ENCODE measurements around the gene NEURL1. TPM values are rescaled to one million over a fixed set of nuclear protein-coding genes. Genes with fewer than 3 reads are reported as not detected.

The NEURL1 gene
- total and polyA plus RNA-seq, 2 donors (not counting 3 experiments of a cell fraction or from before 2014, with no cell fraction given), result 0.06 to 0.22 TPM

DNA sequence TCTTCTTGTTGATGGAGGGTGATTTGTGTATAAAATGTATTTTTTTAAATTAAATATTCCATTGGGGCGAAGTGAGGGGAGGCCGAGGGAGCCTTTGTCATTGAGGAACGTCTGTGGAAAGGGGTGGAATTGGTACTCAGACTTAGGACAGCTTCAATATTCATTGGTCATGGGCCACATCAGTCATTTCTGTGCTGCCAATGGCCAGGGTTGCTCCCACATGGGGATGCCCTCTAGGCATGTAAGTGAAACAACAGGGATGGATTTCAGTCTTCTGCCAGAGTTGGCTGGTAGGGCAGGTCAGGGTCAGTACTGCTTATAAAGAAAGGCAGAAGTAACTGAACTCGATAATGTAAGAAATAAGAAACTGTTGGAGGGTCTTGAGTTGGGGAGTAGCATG, 47.2 kb downstream of the NEURL1 start:
- Histone ChIP-seq H2AFZ (ENCODE audit: low read depth, low read length) (no peak overlapping the region), H3K9ac (replicated peaks; ENCODE audit: extremely low read depth, insufficient read depth, low read length) (no peak overlapping the region), H3K4me2 (ENCODE audit: insufficient read depth, low read length) (no peak overlapping the region), H3K4me1 (ENCODE audit: control insufficient read depth, extremely low read depth, insufficient read depth, low read length) (peaks cover 4% of the 10 kb centered on the region), H3K9me3 (replicated peaks; ENCODE audit: control insufficient read depth, insufficient read depth, low read length) (no peaks in the 10 kb centered on the region), H3K36me3 (ENCODE audit: control insufficient read depth in 2 of 2, extremely low read depth in 1 of 2, insufficient read depth in 2 of 2, low read length in 2 of 2) (no peaks in the 10 kb centered on the region), H3K27me3 (ENCODE audit: control insufficient read depth in 2 of 2, insufficient read depth in 2 of 2, low read length in 2 of 2) (peaks cover 5 to 9% of the 10 kb centered on the region in 2 experiments), H3K9me1 (replicated peaks; ENCODE audit: control insufficient read depth, extremely low read depth, insufficient read depth, low read length) (no peaks in the 10 kb centered on the region), H3K4me3 (replicated peaks in 1 of 3; ENCODE audit: insufficient read depth in 1 of 3, low read depth in 1 of 3, low read length in 3 of 3) (no peak overlapping the region), H4K20me1 (replicated peaks; ENCODE audit: control insufficient read depth, extremely low read depth, insufficient read depth, low read length) (no peaks in the 10 kb centered on the region), H3K79me2 (ENCODE audit: control insufficient read depth, insufficient read depth, low read length) (no peaks in the 10 kb centered on the region), H3K27ac (ENCODE audit: insufficient read depth, low read depth, low read length) (no peak overlapping the region)
- ChIA-PET POLR2A (no interaction called here), CTCF (interaction anchor here (2.2 kb wide), 1 partner anchor 24 kb away, joined by 10 read pairs; no protein-coding TSS in a partner anchor)
- DNase-seq (ENCODE audit: low read depth, low spot score) (no peak), FAIRE-seq (no peak)
- no peak for TF ChIP-seq JUN (IDR thresholded peaks at IDR 0.05; ENCODE audit: borderline replicate concordance, insufficient read depth, insufficient read length, low read depth)
- TF ChIP-seq EZH2 (IDR thresholded peaks at IDR 0.05; ENCODE audit: borderline replicate concordance, low read depth, low read length, severe bottlenecking), result no peak
- dilution Hi-C loops (cut with MboI; ENCODE audit: extremely low pct_ligation_motif_present, low sequenced_read_pairs), result no loop called here
- intact Hi-C loops (cut with micrococcal nuclease), result no loop called here
- BruUV-seq (replicated peaks), result no TSS peak

DNA sequence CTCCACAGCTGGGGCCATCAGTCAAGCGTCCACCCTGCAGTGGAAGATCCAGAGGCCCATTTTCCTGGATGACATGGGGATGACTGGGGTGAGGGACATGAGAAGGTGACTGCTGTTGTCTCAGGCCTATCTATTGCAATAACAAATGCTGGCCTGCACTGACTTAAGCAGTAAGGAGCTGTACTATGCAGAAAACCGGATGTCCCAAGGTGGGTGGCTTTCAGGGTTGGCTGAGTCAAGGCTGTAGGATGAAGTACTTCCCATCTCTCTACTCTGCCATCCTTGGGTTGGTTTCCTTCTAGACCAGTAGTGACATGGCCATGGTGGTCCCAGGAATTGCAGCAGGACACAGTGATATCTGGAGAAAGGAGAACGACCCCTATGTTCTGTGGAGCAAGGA, 48.1 kb downstream of the NEURL1 start:
- Histone ChIP-seq H3K27ac (ENCODE audit: insufficient read depth, low read depth, low read length) (no peak overlapping the region), H3K9me3 (replicated peaks; ENCODE audit: control insufficient read depth, insufficient read depth, low read length) (no peaks in the 10 kb centered on the region), H3K36me3 (ENCODE audit: control insufficient read depth in 2 of 2, extremely low read depth in 1 of 2, insufficient read depth in 2 of 2, low read length in 2 of 2) (no peaks in the 10 kb centered on the region), H3K27me3 (ENCODE audit: control insufficient read depth in 2 of 2, insufficient read depth in 2 of 2, low read length in 2 of 2) (peaks cover 5 to 7% of the 10 kb centered on the region in 2 experiments), H3K4me1 (ENCODE audit: control insufficient read depth, extremely low read depth, insufficient read depth, low read length) (peaks cover 4% of the 10 kb centered on the region), H3K9ac (replicated peaks; ENCODE audit: extremely low read depth, insufficient read depth, low read length) (no peak overlapping the region), H3K4me3 (replicated peaks in 1 of 3; ENCODE audit: insufficient read depth in 1 of 3, low read depth in 1 of 3, low read length in 3 of 3) (no peak overlapping the region), H4K20me1 (replicated peaks; ENCODE audit: control insufficient read depth, extremely low read depth, insufficient read depth, low read length) (no peaks in the 10 kb centered on the region), H2AFZ (ENCODE audit: low read depth, low read length) (no peak overlapping the region), H3K4me2 (ENCODE audit: insufficient read depth, low read length) (no peak overlapping the region), H3K79me2 (ENCODE audit: control insufficient read depth, insufficient read depth, low read length) (no peaks in the 10 kb centered on the region), H3K9me1 (replicated peaks; ENCODE audit: control insufficient read depth, extremely low read depth, insufficient read depth, low read length) (no peaks in the 10 kb centered on the region)
- dilution Hi-C loops (cut with MboI; ENCODE audit: extremely low pct_ligation_motif_present, low sequenced_read_pairs), result no loop called here
- DNase-seq (ENCODE audit: low read depth, low spot score), result no peak
- FAIRE-seq, result no peak
- BruUV-seq (replicated peaks), result no TSS peak
- intact Hi-C loops (cut with micrococcal nuclease), result loop anchor here (1.0 to 2.0 kb wide), 2 partner anchors 55 to 125 kb away; no protein-coding TSS in a partner anchor
- ChIA-PET POLR2A (no interaction called here), CTCF (interaction anchor here (1.0 to 1.9 kb wide), 5 partner anchors 23 to 76 kb away, joined by 3 to 14 read pairs (median 6); no protein-coding TSS in a partner anchor)
- TF ChIP-seq GATA2 (IDR thresholded peaks at IDR 0.05; ENCODE audit: insufficient read depth, insufficient read length, low read depth, low read length), result no peak
- TF ChIP-seq POLR2A (IDR thresholded peaks at IDR 0.05; ENCODE audit: low read depth, low read length), result no peak
- no peak for TF ChIP-seq POLR2AphosphoS5 (IDR thresholded peaks at IDR 0.05; ENCODE audit: insufficient read depth, low read depth, low read length)
- TF ChIP-seq EZH2 (IDR thresholded peaks at IDR 0.05; ENCODE audit: borderline replicate concordance, low read depth, low read length, severe bottlenecking), result no peak
- no peak for TF ChIP-seq CTCF (IDR thresholded peaks at IDR 0.05; ENCODE audit: extremely low read depth in 1 of 2, insufficient read depth in 1 of 2, low read depth in 1 of 2, low read length in 2 of 2)
- TF ChIP-seq MYC (IDR thresholded peaks at IDR 0.05; ENCODE audit: low read depth, low read length), result no peak
- no peak for TF ChIP-seq JUN (IDR thresholded peaks at IDR 0.05; ENCODE audit: borderline replicate concordance, insufficient read depth, insufficient read length, low read depth)

All from endothelial cell of umbilical vein (primary cell).